ENCODE measurements around the gene LTBP2. TPM values are rescaled to one million over a fixed set of nuclear protein-coding genes. Genes with fewer than 3 reads are reported as not detected.

The LTBP2 gene
- total and polyA plus RNA-seq, 2 of the 8 experiments (the other 6 are each of a cell fraction or from before 2014, with no cell fraction given), result 0.48 to 0.89 TPM

DNA sequence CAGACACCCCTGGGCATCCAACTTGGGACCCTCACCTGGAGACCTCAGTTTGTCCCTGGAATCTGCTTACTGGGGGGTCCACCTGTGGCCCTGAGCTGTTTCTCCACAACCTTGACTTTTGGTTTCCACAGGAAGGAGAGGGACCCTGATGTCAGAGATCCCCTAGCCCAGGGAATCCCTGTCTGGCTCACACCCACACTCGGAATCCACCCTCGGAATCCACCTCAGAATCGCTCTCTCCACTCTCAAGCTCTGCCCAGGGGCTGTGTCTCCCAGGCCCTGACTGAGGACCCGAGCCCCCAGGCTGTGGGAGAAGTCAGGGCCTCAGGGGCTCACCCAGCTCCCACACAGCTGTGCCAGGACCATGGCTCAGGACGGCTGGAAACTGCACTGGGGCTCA lies 17.4 kb downstream of the LTBP2 start:
- Histone ChIP-seq H2AK5ac (ENCODE audit: low read depth, low read length) (no peak overlapping the region), H2AFZ (ENCODE audit: low read length) (no peak overlapping the region), H3K14ac (ENCODE audit: insufficient read length) (no peak overlapping the region), H3K18ac (ENCODE audit: extremely low read depth, low read length) (no peak overlapping the region), H2BK12ac (ENCODE audit: low read depth, low read length) (no peak overlapping the region), H3K23ac (ENCODE audit: insufficient read length) (no peak overlapping the region), H2BK20ac (ENCODE audit: low read length) (no peak overlapping the region), H2BK5ac (ENCODE audit: low read depth, low read length) (no peak overlapping the region), H4K20me1 (replicated peaks in 1 of 2; ENCODE audit: control insufficient read depth in 1 of 2, insufficient read depth in 2 of 2, low read length in 2 of 2) (peaks cover 0 to 2% of the 10 kb centered on the region in 2 experiments), H4K91ac (replicated peaks; ENCODE audit: insufficient read length, low read length) (no peak overlapping the region), H4K8ac (ENCODE audit: extremely low read depth, insufficient read depth, low read length) (no peak overlapping the region), H2BK15ac (ENCODE audit: low read length) (no peak overlapping the region), H3K36me3 (ENCODE audit: control insufficient read depth in 2 of 4, insufficient read depth in 4 of 4, low read length in 3 of 4) (no peaks in the 10 kb centered on the region), H3K4me2 (ENCODE audit: insufficient read depth in 1 of 2, low read depth in 2 of 2, low read length in 2 of 2) (no peak overlapping the region), H4K5ac (ENCODE audit: insufficient read length, low read depth, low read length) (no peak overlapping the region), H3K27ac (ENCODE audit: low read depth, low read length) (no peak overlapping the region), H3K79me1 (ENCODE audit: low read depth, low read length) (no peaks in the 10 kb centered on the region), H3K27me3 (replicated peaks in 1 of 4; ENCODE audit: control insufficient read depth in 3 of 4, extremely low read depth in 1 of 4, insufficient read depth in 3 of 4, low read length in 3 of 4) (no peaks in the 10 kb centered on the region), H2BK120ac (replicated peaks; ENCODE audit: low read depth, low read length) (no peak overlapping the region), H3K4me1 (replicated peaks in 1 of 4; ENCODE audit: control insufficient read depth in 3 of 4, insufficient read depth in 4 of 4, low read length in 3 of 4) (no peaks in the 10 kb centered on the region; a peak in 1 of 7 replicates), H3K23me2 (ENCODE audit: low read depth, low read length) (no peaks in the 10 kb centered on the region), H3K9ac (replicated peaks in 1 of 4; ENCODE audit: extremely low read depth in 1 of 4, low read depth in 3 of 4, low read length in 3 of 4) (no peak overlapping the region), H3K56ac (replicated peaks; ENCODE audit: insufficient read length, low read depth, low read length) (no peak overlapping the region), H3K79me2 (ENCODE audit: control insufficient read depth in 1 of 2, insufficient read depth in 2 of 2, low read length in 2 of 2) (no peaks in the 10 kb centered on the region), H3K4ac (replicated peaks; ENCODE audit: insufficient read length, low read depth, low read length) (no peak overlapping the region), H3K9me3 (ENCODE audit: insufficient read depth in 2 of 2, low read depth in 1 of 2, low read length in 1 of 2) (no peaks in the 10 kb centered on the region), H3K4me3 (ENCODE audit: extremely low read depth in 1 of 4, insufficient read depth in 2 of 4, low read depth in 3 of 4, low read length in 4 of 4) (no peak overlapping the region)
- FAIRE-seq (no peak), DNase-seq (ENCODE audit: low read depth in 1 of 2, low spot score in 2 of 2) (no peak)
- ChIA-PET CTCF (ENCODE audit: partially characterized antibody) (interaction anchor here (0.8 to 20.0 kb wide), 8 partner anchors 12 to 210 kb away, joined by 3 to 176 read pairs (median 3); partner anchors contain the start of gene LTBP2), POLR2A (ENCODE audit: partially characterized antibody) (no interaction called here)
- TF ChIP-seq ASH2L (IDR thresholded peaks at IDR 0.05; ENCODE audit: low read length), result no peak
- TF ChIP-seq TAF1 (IDR thresholded peaks at IDR 0.05; ENCODE audit: low read depth, low read length), result no peak
- no peak for TF ChIP-seq BRCA1 (IDR thresholded peaks at IDR 0.05; ENCODE audit: low read depth, low read length)
- TF ChIP-seq ZNF274 (IDR thresholded peaks at IDR 0.05; ENCODE audit: borderline replicate concordance, extremely low read depth, low read length), result no peak
- no peak for TF ChIP-seq SIX5 (IDR thresholded peaks at IDR 0.05; ENCODE audit: low read depth, low read length)
- no peak for TF ChIP-seq SP1 (IDR thresholded peaks at IDR 0.05; ENCODE audit: low read depth, low read length)
- no peak for TF ChIP-seq CTBP2 (IDR thresholded peaks at IDR 0.05; ENCODE audit: borderline replicate concordance, insufficient read depth, insufficient read length, low read length)
- TF ChIP-seq NRF1 (IDR thresholded peaks at IDR 0.05; ENCODE audit: low read depth, low read length), result no peak
- no peak for TF ChIP-seq NANOG (IDR thresholded peaks at IDR 0.05; ENCODE audit: insufficient read depth, low read depth, low read length, poor library complexity, severe bottlenecking)
- TF ChIP-seq KDM1A (IDR thresholded peaks at IDR 0.05; ENCODE audit: borderline replicate concordance, low read length), result no peak
- no peak for TF ChIP-seq HDAC2 (IDR thresholded peaks at IDR 0.05; ENCODE audit: borderline replicate concordance in 1 of 2, low read depth in 2 of 2, low read length in 2 of 2)
- TF ChIP-seq HDAC6 (IDR thresholded peaks at IDR 0.05; ENCODE audit: low read depth, low read length), result no peak
- TF ChIP-seq SP4 (IDR thresholded peaks at IDR 0.05; ENCODE audit: low read length), result no peak
- no peak for TF ChIP-seq BACH1 (IDR thresholded peaks at IDR 0.05; ENCODE audit: low read length)
- no peak for TF ChIP-seq KDM5A (IDR thresholded peaks at IDR 0.05; ENCODE audit: low read length)
- 82% methylated on average over 5 of the region's 5 CpGs; no CpG with 5 or more reads in 1 of the 2 experiments for WGBS, 2 experiments (ENCODE audit: extremely low coverage in 1 of 2, insufficient coverage in 1 of 2, insufficient read length in 1 of 2, insufficient replicate concordance in 2 of 2, low coverage in 1 of 2, low lambda C conversion rate in 2 of 2, missing lambda C conversion rate in 1 of 2)

All from H1 (cell line).